H1 (cell line): ENCODE measurements around the gene GZF1. TPM values are rescaled to one million over a fixed set of nuclear protein-coding genes. Genes with fewer than 3 reads are reported as not detected.
A peak's percentile ranks its signal among the peaks of the same experiment; 100 is the strongest.

ENCODE experiments used
- CTCF ChIA-PET: fragments of 300-600 bp; sonication (Branson Sonifier 250); formaldehyde crosslinking; loops from one replicate; lab custom pipeline; 2021; ENCODE audit not compliant: partially characterized antibody; lab: Charles Lee
- POLR2A ChIA-PET: fragments of 300-600 bp; sonication (Branson Sonifier 250); formaldehyde crosslinking; loops from one replicate; lab custom pipeline; 2021; ENCODE audit warnings: inconsistent platforms; ENCODE audit not compliant: partially characterized antibody; lab: Charles Lee
- DNase-seq, 2 experiments: peaks; one replicate each; pipeline versions ENCODE4 v3.0.0 to v3.0.0-alpha.2; 2010 to 2022; ENCODE audit warnings: low spot score in 2 of 2, low read depth in 1 of 2, mixed read lengths in 1 of 2
- FAIRE-seq: peaks from 2 replicates; lab custom pipeline; 2011; peaks lifted over from hg19 to GRCh38; lab: Jason Lieb, UNC
- H2AFZ ChIP-seq: 2 replicates; pipeline ENCODE4 v1.8.1; 2012; ENCODE audit warnings: low read length, inconsistent platforms
- H2AK5ac ChIP-seq: 2 replicates; pipeline ENCODE4 v1.6.1; 2013; ENCODE audit warnings: low read depth, low read length
- H2BK120ac ChIP-seq: replicated peaks from 2 replicates; pipeline ENCODE3; 2013; ENCODE audit warnings: low read depth, low read length, inconsistent platforms
- H2BK12ac ChIP-seq: 2 replicates; pipeline ENCODE4 v1.6.1; 2013; ENCODE audit warnings: low read depth, low read length
- H2BK15ac ChIP-seq: 2 replicates; pipeline ENCODE4 v1.6.1; 2013; ENCODE audit warnings: low read length
- H2BK20ac ChIP-seq: 2 replicates; pipeline ENCODE4 v1.6.1; 2013; ENCODE audit warnings: low read length
- H2BK5ac ChIP-seq: 2 replicates; pipeline ENCODE4 v1.6.1; 2013; ENCODE audit warnings: low read depth, low read length
- H3K14ac ChIP-seq: 2 replicates; pipeline ENCODE4 v1.6.1; 2013; ENCODE audit warnings: inconsistent platforms; ENCODE audit not compliant: insufficient read length
- H3K18ac ChIP-seq: 2 replicates; pipeline ENCODE4 v1.6.1; 2013; ENCODE audit warnings: low read length; ENCODE audit errors: extremely low read depth
- H3K23ac ChIP-seq: 2 replicates; pipeline ENCODE4 v1.6.1; 2013; ENCODE audit warnings: inconsistent platforms; ENCODE audit not compliant: insufficient read length
- H3K23me2 ChIP-seq: 2 replicates; pipeline ENCODE4 v1.6.1; 2013; ENCODE audit warnings: low read depth, low read length
- H3K27ac ChIP-seq: 2 replicates; pipeline ENCODE4 v1.6.1; 2011; ENCODE audit warnings: low read depth, low read length, inconsistent platforms
- H3K27me3 ChIP-seq, 4 experiments: replicated peaks in 1 of 4; 1 replicate in 1 of 4; 2 replicates in 3 of 4; pipeline versions ENCODE4 v1.6.1 to v1.8.1; 2011 to 2013; ENCODE audit warnings: low read length in 3 of 4, mild to moderate bottlenecking in 3 of 4, inconsistent platforms in 2 of 4, mixed read lengths in 2 of 4, moderate library complexity in 1 of 4; ENCODE audit not compliant: control insufficient read depth in 3 of 4, insufficient read depth in 3 of 4; ENCODE audit errors: extremely low read depth in 1 of 4
- H3K36me3 ChIP-seq, 4 experiments: 2 replicates each; pipeline versions ENCODE4 v1.6.1 to v1.8.1; 2011 to 2013; ENCODE audit warnings: mild to moderate bottlenecking in 4 of 4, low read length in 3 of 4, moderate library complexity in 2 of 4, control low read depth in 1 of 4, inconsistent platforms in 1 of 4; ENCODE audit not compliant: insufficient read depth in 4 of 4, control insufficient read depth in 2 of 4
- H3K4ac ChIP-seq: replicated peaks from 2 replicates; pipeline ENCODE3; 2013; ENCODE audit warnings: low read length, low read depth, mixed read lengths, inconsistent platforms; ENCODE audit not compliant: insufficient read length
- H3K4me1 ChIP-seq, 4 experiments: replicated peaks in 1 of 4; 1 replicate in 1 of 4; 2 replicates in 3 of 4; pipeline versions ENCODE4 v1.6.1 to v1.8.1; 2011 to 2013; ENCODE audit warnings: low read length in 3 of 4, inconsistent platforms in 2 of 4, mixed read lengths in 1 of 4; ENCODE audit not compliant: insufficient read depth in 4 of 4, control insufficient read depth in 3 of 4
- H3K4me2 ChIP-seq, 2 experiments: 2 replicates each; pipeline versions ENCODE4 v1.6.1 to v1.8.1; 2011 to 2013; ENCODE audit warnings: low read depth in 2 of 2, low read length in 2 of 2, control low read depth in 1 of 2, inconsistent platforms in 1 of 2, mild to moderate bottlenecking in 1 of 2; ENCODE audit not compliant: insufficient read depth in 1 of 2
- H3K4me3 ChIP-seq, 4 experiments: fragments of 200-600, 300-600 bp in 1 of 4; sonication (generic), shearing (Covaris generic), sonication (Bioruptor Twin) in 1 of 4; 2 replicates each; pipeline versions ENCODE4 v1.5.1 to v1.8.1; 2011 to 2016; ENCODE audit warnings: low read length in 4 of 4, low read depth in 3 of 4, control low read depth in 2 of 4, inconsistent platforms in 2 of 4, mild to moderate bottlenecking in 2 of 4, mixed read lengths in 1 of 4, moderate library complexity in 1 of 4; ENCODE audit not compliant: insufficient read depth in 2 of 4; ENCODE audit errors: extremely low read depth in 1 of 4
- H3K56ac ChIP-seq: replicated peaks from 2 replicates; pipeline ENCODE3; 2013; ENCODE audit warnings: low read depth, mild to moderate bottlenecking, mixed read lengths, low read length, inconsistent platforms; ENCODE audit not compliant: insufficient read length
- H3K79me1 ChIP-seq: 2 replicates; pipeline ENCODE4 v1.6.1; 2013; ENCODE audit warnings: low read depth, low read length, control low read depth
- H3K79me2 ChIP-seq, 2 experiments: 2 replicates each; pipeline versions ENCODE4 v1.6.1 to v1.8.1; 2012 to 2013; ENCODE audit warnings: low read length in 2 of 2, mild to moderate bottlenecking in 2 of 2, inconsistent platforms in 1 of 2; ENCODE audit not compliant: insufficient read depth in 2 of 2, control insufficient read depth in 1 of 2
- H3K9ac ChIP-seq, 4 experiments: replicated peaks in 1 of 4; 1 replicate in 1 of 4; 2 replicates in 3 of 4; pipeline versions ENCODE4 v1.6.1 to v1.8.1; 2011 to 2013; ENCODE audit warnings: low read depth in 3 of 4, low read length in 3 of 4, control low read depth in 2 of 4, mild to moderate bottlenecking in 2 of 4, moderate library complexity in 2 of 4, inconsistent platforms in 1 of 4; ENCODE audit errors: extremely low read depth in 1 of 4
- H3K9me3 ChIP-seq, 2 experiments: 2 replicates each; pipeline versions ENCODE4 v1.6.1 to v1.8.1; 2012 to 2013; ENCODE audit warnings: mild to moderate bottlenecking in 2 of 2, moderate library complexity in 2 of 2, control low read depth in 1 of 2, inconsistent platforms in 1 of 2, low read depth in 1 of 2, low read length in 1 of 2, mixed read lengths in 1 of 2; ENCODE audit not compliant: insufficient read depth in 2 of 2
- H4K20me1 ChIP-seq, 2 experiments: replicated peaks in 1 of 2; 2 replicates each; pipeline versions ENCODE3 to v1.8.1; 2011 to 2013; ENCODE audit warnings: inconsistent platforms in 2 of 2, low read length in 2 of 2, mild to moderate bottlenecking in 1 of 2; ENCODE audit not compliant: insufficient read depth in 2 of 2, control insufficient read depth in 1 of 2
- H4K5ac ChIP-seq: 2 replicates; pipeline ENCODE4 v1.6.1; 2013; ENCODE audit warnings: low read length, low read depth, mixed read lengths, inconsistent platforms; ENCODE audit not compliant: insufficient read length
- H4K8ac ChIP-seq: 2 replicates; pipeline ENCODE4 v1.8.0; 2013; ENCODE audit warnings: mild to moderate bottlenecking, moderate library complexity, low read length, inconsistent platforms; ENCODE audit not compliant: insufficient read depth; ENCODE audit errors: extremely low read depth
- H4K91ac ChIP-seq: replicated peaks from 2 replicates; pipeline ENCODE3; 2013; ENCODE audit warnings: low read length, mixed read lengths, inconsistent platforms; ENCODE audit not compliant: insufficient read length
- CEBPB ChIP-seq: IDR thresholded peaks from 2 replicates; pipeline ENCODE4 v1.6.1; 2012; ENCODE audit warnings: low read depth, low read length
- JUND ChIP-seq: IDR thresholded peaks from 2 replicates; pipeline ENCODE4 v1.6.1; 2011; ENCODE audit warnings: mild to moderate bottlenecking, improper control_type of control experiment, low read length
- POU5F1 ChIP-seq: IDR thresholded peaks from 2 replicates; pipeline ENCODE4 v1.6.1; 2011; ENCODE audit warnings: low read depth, mild to moderate bottlenecking, low read length, moderate library complexity
- WGBS, 2 experiments: shearing (Covaris generic) in 1 of 2; methylation state at CpG; one replicate each; pipeline versions ENCODE4 v1.1.6 to v1.1.7; 2013 to 2015; ENCODE audit warnings: low lambda C conversion rate in 2 of 2, mixed read lengths in 2 of 2, inconsistent platforms in 1 of 2, low coverage in 1 of 2, missing lambda C conversion rate in 1 of 2; ENCODE audit not compliant: insufficient replicate concordance in 2 of 2, insufficient coverage in 1 of 2, insufficient read length in 1 of 2; ENCODE audit errors: extremely low coverage in 1 of 2, missing lambda C conversion rate in 1 of 2; 5-methylcytosine and 5-hydroxymethylcytosine counted together
- polyA plus RNA-seq, 7 experiments: library from polyadenylated mRNA; depleted of rRNA in 3 of 7; stranded (reverse) in 5 of 7; unstranded in 2 of 7; fragments of >200 nt in 5 of 7; fragments of 200-250 nt in 2 of 7; gene quantifications; 1 replicate in 5 of 7; 2 replicates in 1 of 7; 4 replicates in 1 of 7; pipeline versions ENCODE4 v1.2.1 to v1.2.3, GENCODE V29; 2011 to 2013; ENCODE audit warnings: missing spikeins in 2 of 7, mixed read lengths in 2 of 7
- total RNA-seq: library from RNA; stranded (reverse); fragmentation: NEBNext Ultra II Directional; extraction: Animal tissue kit (Norgen Biotek cat#: 25700); gene quantifications from 2 replicates; pipeline ENCODE4 v1.2.1, GENCODE V29; 2021

The GZF1 gene
- total and polyA plus RNA-seq, 2 of the 8 experiments (the other 6 are each of a cell fraction or from before 2014, with no cell fraction given) = 8.2 to 11.9 TPM

DNA sequence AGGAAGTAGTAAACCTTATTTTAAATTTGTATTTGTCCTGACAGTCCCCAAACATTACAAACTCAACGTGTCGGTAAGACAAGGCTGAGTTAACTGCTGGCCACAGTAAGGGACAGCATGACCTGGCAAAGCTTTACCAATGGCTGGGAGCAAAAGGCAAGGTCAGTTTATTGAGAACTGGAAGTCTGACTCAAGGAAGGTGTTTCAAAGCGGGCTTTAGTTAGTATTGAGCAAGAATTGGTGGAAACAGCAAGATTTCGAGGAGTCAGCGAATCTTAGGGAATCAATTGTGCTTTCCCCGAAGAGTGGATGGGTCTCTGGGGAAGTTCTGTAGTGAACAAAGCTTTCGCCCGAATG is 885 bp upstream of the GZF1 start:
- peak overlapping the region; percentile 74 to 90 (median 84) for H3K9ac ChIP-seq
- H2AK5ac ChIP-seq = no peak overlapping the region
- peak overlapping the region; percentile 62 to 91 (median 82) for H3K4me3 ChIP-seq
- H3K27ac ChIP-seq = peak overlapping the region; percentile 91
- DNase-seq = no peak
- peak overlapping the region; percentile 45 for H4K5ac ChIP-seq
- 0 out of 2 replicates have a peak overlapping the region, but pooled peaks have one; percentile 95 for H4K8ac ChIP-seq
- peaks cover 0 to 35% of the 10 kb centered on the region in 2 experiments; a peak in 3 of 4 replicates for H3K79me2 ChIP-seq
- peaks cover 10% of the 10 kb centered on the region for H3K79me1 ChIP-seq
- H3K23ac ChIP-seq = no peak overlapping the region
- H2AFZ ChIP-seq = no peak overlapping the region
- WGBS, 2 experiments = 16% methylated on average over 8 of the region's 8 CpGs; no CpG with 5 or more reads in 1 of the 2 experiments
- H3K56ac ChIP-seq = no peak overlapping the region
- H3K9me3 ChIP-seq = no peaks in the 10 kb centered on the region
- POLR2A ChIA-PET = interaction anchor here (0.8 to 1.6 kb wide), 4 partner anchors 8 to 16 kb away, joined by 3 read pairs; partner anchors contain the start of gene NXT1
- peaks cover 10 to 15% of the 10 kb centered on the region in 2 experiments for H4K20me1 ChIP-seq
- no peak for FAIRE-seq
- peaks cover 4 to 11% (median 7%) of the 10 kb centered on the region in 4 experiments; a peak in 4 of 8 replicates for H3K36me3 ChIP-seq
- peak overlapping the region; percentile 84; the same call in 1 of the 2 replicates for H2BK5ac ChIP-seq
- peaks cover 15% of the 10 kb centered on the region; the same call in 1 of the 2 replicates for H3K23me2 ChIP-seq
- H3K4me1 ChIP-seq = peaks cover 2 to 12% (median 8%) of the 10 kb centered on the region in 4 experiments; a peak in 6 of 7 replicates
- H4K91ac ChIP-seq = no peak overlapping the region
- no peak overlapping the region for H2BK15ac ChIP-seq
- H2BK120ac ChIP-seq = no peak overlapping the region
- H3K14ac ChIP-seq = no peak overlapping the region
- CTCF ChIA-PET = no interaction called here
- peak overlapping the region; percentile 19 for H3K18ac ChIP-seq
- H2BK20ac ChIP-seq = no peak overlapping the region
- peak overlapping the region; percentile 1 for H3K4ac ChIP-seq
- no peaks in the 10 kb centered on the region for H3K27me3 ChIP-seq
- peak overlapping the region; percentile 80 to 84 for H3K4me2 ChIP-seq
- no peak overlapping the region; the same call in 1 of the 2 replicates for H2BK12ac ChIP-seq
- no peak for TF ChIP-seq JUND
- TF ChIP-seq POU5F1 = no peak
- peak; percentile 49; the same call in 1 of the 2 replicates for TF ChIP-seq CEBPB
